Frontal cortex (tissue), 4 donors: ENCODE measurements around the gene ITPKB. TPM values are rescaled to one million over a fixed set of nuclear protein-coding genes. Genes with fewer than 3 reads are reported as not detected.
"Not testable (repeated sequence)": the region's sequence is repeated elsewhere in the genome, so short reads cannot be mapped to it uniquely, and the experiment has no call there.

Source experiments
- DNase-seq, 2 donors: peaks; one replicate each; pipeline ENCODE4 v3.0.0; 2012; ENCODE audit warnings: low spot score in 2 of 2
- FAIRE-seq: peaks from 2 replicates; lab custom pipeline; 2012; peaks lifted over from hg19 to GRCh38; lab: Jason Lieb, UNC
- small RNA-seq: library from RNA; depleted of rRNA; stranded (forward); fragments of <200 nt; gene quantifications from one replicate; pipeline ENCODE3, GENCODE V24; 2014
- total RNA-seq: library from RNA; depleted of rRNA; stranded (reverse); fragments of >200 nt; gene quantifications from one replicate; pipeline ENCODE4 v1.2.3, GENCODE V29; 2014
- donor health status: control.
- donor health status: control.
- donor health status: control.

Gene ITPKB
- total RNA-seq, 1 donor from 2014 or later = 3.3 TPM

DNA sequence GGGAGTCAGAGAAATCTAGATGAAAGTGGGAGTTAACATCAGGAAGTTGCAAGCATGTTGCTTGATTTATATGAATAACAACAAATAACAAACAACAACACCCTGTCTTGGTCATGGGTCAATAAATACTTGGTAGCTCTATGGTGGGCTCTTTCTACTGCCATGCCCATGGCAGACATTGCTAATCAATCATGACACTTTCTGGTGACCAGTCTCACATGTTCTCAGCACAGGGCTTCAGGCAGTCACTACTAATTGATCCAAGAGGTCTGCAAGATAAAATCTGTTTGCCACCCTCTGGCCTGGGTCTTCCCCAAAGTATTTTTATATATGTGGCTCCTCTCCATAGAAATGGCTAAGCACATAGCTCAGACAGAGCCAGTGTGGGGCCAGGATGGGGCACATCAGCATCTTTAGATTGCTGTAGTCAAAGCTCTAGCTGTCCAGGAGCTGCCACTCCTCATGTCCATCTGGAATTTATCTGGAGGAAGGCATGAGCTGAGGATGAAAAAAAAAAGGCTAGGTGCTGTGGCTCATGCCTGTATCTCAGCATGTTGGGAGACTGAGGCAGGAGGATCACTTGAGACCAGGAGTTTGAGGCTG lies 139.3 kb downstream of the ITPKB start:
- FAIRE-seq (no peak), DNase-seq (no peak)

DNA sequence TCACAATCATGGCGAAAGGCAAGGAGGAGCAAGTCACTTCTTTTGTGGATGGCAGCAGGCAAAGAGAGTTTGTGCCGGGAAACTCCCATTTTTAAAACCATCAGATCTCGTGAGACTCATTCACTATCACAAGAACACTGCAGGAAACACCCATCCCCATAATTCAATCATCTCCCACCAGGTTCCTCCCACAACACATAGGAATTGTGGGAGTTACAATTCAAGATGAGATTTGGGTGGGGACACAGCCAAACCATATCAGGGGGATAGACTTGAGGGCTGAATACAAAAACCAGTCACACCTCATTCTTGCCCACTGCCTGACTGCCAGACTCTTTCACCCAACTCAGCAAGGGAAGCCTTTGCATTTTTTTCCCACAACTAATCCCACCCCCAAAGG lies 140.1 kb downstream of the ITPKB start:
- not testable (repeated sequence) for FAIRE-seq, DNase-seq

- DNase-seq = no peak
- no peak for FAIRE-seq
These were observed 140.6 kb downstream of the ITPKB start for GRCh38 chr1:226598455-226598849.

GRCh38 chr1:226597616-226598454 lies 141.2 kb downstream of the ITPKB start:
- no peak for FAIRE-seq

DNA sequence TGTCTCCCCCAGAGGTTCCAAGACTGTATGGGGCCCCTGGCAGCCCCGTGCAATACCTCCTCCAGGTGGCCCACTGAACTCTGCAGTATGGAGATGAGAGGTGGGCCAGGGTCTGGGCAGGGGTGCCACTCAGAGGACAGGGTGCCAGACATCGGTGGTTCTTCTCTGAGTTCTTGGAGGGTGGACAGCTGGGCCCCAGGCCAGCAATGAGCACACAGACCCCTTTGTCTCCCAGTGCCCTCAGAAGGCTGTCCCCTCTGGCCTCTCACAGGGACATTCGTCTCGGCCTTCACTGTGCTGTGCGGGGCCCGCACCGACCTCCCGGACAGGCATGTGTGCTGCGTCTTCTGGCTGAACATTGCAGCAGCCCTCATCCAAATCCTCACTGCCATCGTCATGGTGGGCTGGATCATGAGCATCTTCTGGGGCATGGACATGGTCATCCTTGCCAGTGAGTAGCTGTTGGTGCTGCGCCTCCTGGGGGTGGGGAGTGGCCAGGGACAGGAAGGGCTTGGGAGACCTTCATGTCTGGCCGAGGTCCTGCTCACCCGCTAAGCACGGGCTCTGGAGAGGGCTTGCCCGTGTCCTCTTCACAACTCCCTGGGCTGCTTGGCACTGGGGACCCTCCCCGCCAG lies 142.4 kb downstream of the ITPKB start:
- no peak for FAIRE-seq
- no peak for DNase-seq

More at GRCh38 chr1:226597616-226598454, 141.2 kb downstream of the ITPKB start:
- no peak for DNase-seq

GRCh38 chr1:226593541-226593940 lies 145.5 kb downstream of the ITPKB start:
- DNase-seq (no peak), FAIRE-seq (no peak)

DNA sequence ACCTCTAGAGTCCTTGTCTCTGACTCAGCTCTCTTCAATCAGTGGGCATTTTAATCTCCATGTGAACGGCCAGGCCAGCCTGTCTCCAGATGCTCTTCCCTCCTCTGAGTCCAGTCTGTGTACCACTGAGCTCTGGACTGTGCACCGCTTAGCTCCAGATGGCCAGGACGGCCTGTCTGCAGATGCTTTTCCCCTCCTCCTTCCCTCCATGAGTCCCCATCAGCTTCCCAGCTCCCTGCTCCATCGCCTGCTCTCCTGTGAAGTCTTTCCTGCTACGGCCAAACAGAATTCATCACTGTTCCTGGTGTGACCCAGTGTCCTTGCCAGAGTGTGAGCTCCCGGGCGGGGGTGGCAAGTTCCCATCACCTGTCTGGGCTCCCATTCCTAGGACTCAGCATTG lies 148.5 kb downstream of the ITPKB start:
- DNase-seq (no peak), FAIRE-seq (no peak)

DNA sequence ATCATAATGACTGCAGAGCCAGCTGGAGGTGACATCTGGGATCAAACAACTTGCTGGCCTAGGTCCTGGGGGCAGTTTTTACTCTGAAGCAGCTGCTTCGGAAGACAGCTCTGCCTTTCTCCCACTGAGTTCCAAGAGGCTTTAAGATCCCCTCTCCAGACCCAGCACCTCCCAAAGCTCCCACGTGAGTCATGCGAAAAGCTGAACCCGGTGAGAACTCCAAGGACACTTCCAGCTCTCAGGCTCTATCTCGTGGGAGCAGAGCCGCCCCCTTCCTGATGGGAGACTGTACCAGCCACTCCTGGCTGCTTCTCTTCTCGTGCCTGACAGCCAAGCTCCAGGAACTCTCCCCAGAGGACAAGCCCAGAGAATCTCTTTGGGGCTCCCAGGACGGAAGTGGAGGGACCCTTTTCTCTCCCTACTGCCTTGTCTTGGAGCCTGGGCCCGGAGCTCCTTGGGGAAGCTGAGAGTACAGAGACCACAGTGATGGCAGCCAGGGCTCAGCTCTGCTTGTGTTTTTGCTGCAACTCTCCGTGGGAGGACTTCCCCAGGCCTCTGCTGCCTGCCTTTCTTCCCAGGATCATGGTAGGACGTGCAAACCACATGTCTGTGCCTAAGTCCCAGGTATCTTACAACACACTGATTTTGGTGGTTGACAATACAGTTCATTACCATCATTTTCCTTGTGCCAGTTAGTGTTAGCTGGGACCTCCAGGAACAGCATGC lies 149.9 kb downstream of the ITPKB start:
- DNase-seq (no peak), FAIRE-seq (no peak)

DNA sequence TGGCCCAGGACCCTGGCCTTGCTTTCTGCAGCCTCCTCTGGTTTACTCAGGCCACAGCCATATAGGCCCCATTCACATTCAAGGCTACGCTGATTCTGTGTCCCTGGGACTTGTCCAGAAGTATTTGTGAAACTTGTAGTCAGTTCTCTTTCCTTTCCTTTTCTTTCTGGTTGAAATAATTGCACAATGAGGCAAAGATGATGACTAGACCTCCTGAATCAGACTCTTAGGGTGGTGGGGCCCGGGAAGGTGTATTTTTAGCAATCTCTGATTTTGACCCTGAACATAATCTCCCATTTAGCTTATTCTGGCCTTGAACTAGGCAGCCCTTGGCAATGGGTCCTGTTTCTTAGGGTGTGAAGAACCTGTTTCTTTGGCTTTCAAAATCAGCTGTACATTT lies 150.6 kb downstream of the ITPKB start:
- FAIRE-seq (no peak), DNase-seq (no peak)

- no peak for FAIRE-seq
These were observed 152.2 kb downstream of the ITPKB start for GRCh38 chr1:226586650-226587422.

DNA sequence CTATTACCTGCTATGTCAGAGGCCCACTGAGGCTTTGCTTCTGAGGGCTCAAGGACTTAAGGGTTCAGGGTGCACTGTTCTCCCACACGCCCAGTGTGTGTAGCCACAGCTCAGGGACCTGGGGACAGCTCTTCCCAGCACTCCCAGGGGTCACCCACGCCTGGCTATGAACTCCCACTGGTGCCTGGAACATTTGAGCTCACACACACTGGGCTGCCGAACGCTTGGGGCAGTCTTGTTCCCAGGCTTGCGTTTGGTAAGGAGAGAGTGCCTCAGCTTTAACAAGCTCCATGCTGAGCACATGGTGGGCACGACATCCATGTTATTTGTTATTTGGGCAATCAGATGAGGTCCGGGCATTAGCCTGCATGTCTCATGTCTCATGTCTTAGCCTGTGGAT lies 153.0 kb downstream of the ITPKB start:
- FAIRE-seq (no peak), DNase-seq (no peak)

More at GRCh38 chr1:226586650-226587422, 152.2 kb downstream of the ITPKB start:
- DNase-seq = no peak

GRCh38 chr1:226584164-226584563 lies 154.9 kb downstream of the ITPKB start:
- no peak for DNase-seq
- no peak for FAIRE-seq

DNA sequence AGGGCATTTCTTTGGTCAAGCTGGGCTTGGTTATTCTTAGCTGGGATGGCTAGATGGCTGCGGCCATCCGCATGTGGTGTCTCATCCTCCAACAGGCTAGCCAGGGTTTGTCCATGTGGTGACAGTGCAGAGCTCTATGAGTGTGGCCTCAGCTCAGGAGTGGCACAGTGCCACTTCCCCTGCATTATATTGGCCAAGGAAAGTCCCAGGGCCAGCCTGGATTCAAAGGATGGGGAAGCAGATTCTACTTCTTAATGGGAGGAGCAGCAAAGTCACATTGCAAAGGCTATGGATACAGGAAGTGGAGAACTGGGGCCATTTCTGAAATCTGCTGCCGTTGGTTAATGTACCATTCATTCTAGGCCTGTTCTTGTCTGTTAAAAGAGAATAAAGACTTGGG lies 156.1 kb downstream of the ITPKB start:
- FAIRE-seq (no peak), DNase-seq (no peak)

Small RNAs within 50 kb of the gene (small RNA-seq; reads per million reads assigned to genes)
- not detected for gene RPS27P5

Other genes starting within 250 kb of the ITPKB start
- gene STUM, start 190.5 kb downstream of the ITPKB start, total RNA-seq = 26.1 TPM
- gene PSEN2, start 131.3 kb upstream of the ITPKB start, total RNA-seq = 33.4 TPM
- 17.5 TPM for gene COQ8A, start 201.0 kb upstream of the ITPKB start, total RNA-seq